CD14-positive monocyte (primary cell): Measurements from ENCODE around the gene CTNND2. TPM values are rescaled to one million over a fixed set of nuclear protein-coding genes. Genes with fewer than 3 reads are reported as not detected.

Experiments
- DNase-seq, 3 donors: peaks; one replicate each; pipeline ENCODE4 v3.0.0-alpha.2; 2011 to 2022
- H2AFZ ChIP-seq: 2 replicates; pipeline ENCODE4 v1.6.0; 2012; ENCODE audit warnings: mild to moderate bottlenecking, low read depth, low read length, inconsistent platforms; ENCODE audit not compliant: insufficient read depth, poor library complexity, severe bottlenecking
- H3K27ac ChIP-seq, 2 donors: 1 replicate in 1 of 2; 2 replicates in 1 of 2; pipeline ENCODE4 v1.5.1; 2012 to 2013; ENCODE audit warnings: low read length in 2 of 2, control low read depth in 1 of 2, inconsistent platforms in 1 of 2, low read depth in 1 of 2, mild to moderate bottlenecking in 1 of 2
- H3K27me3 ChIP-seq, 2 donors: one replicate each; pipeline versions ENCODE4 v1.6.0 to v1.6.1; 2011 to 2013; ENCODE audit warnings: low read length in 2 of 2; ENCODE audit not compliant: control insufficient read depth in 2 of 2, insufficient read depth in 2 of 2
- H3K36me3 ChIP-seq, 2 donors: replicated peaks in 1 of 2; 1 replicate in 1 of 2; 2 replicates in 1 of 2; pipeline versions ENCODE4 v1.5.1 to v1.6.1; 2012 to 2013; ENCODE audit warnings: low read length in 2 of 2, control low read depth in 1 of 2, inconsistent platforms in 1 of 2, mild to moderate bottlenecking in 1 of 2; ENCODE audit not compliant: insufficient read depth in 2 of 2, control insufficient read depth in 1 of 2
- H3K4me1 ChIP-seq, 2 donors: 1 replicate in 1 of 2; 2 replicates in 1 of 2; pipeline versions ENCODE4 v1.5.1 to v1.6.1; 2012 to 2013; ENCODE audit warnings: low read length in 2 of 2, control low read depth in 1 of 2, inconsistent platforms in 1 of 2, mild to moderate bottlenecking in 1 of 2, moderate library complexity in 1 of 2; ENCODE audit not compliant: insufficient read depth in 2 of 2, control insufficient read depth in 1 of 2
- H3K4me2 ChIP-seq: replicated peaks from 2 replicates; pipeline ENCODE3; 2012; ENCODE audit warnings: low read length, moderate library complexity, mild to moderate bottlenecking; ENCODE audit not compliant: poor library complexity, severe bottlenecking; ENCODE audit errors: extremely low read depth
- H3K4me3 ChIP-seq, 3 experiments: fragments of 200-600 bp in 1 of 3; sonication (generic) in 1 of 3; replicated peaks in 1 of 3; 1 replicate in 2 of 3; 2 replicates in 1 of 3; pipeline ENCODE4 v1.5.1; 2011 to 2013; ENCODE audit warnings: low read length in 3 of 3, mild to moderate bottlenecking in 3 of 3, control low read depth in 2 of 3, low read depth in 2 of 3, inconsistent platforms in 1 of 3, moderate library complexity in 1 of 3
- H3K79me2 ChIP-seq: 2 replicates; pipeline ENCODE4 v1.6.0; 2012; ENCODE audit warnings: mild to moderate bottlenecking, control low read depth, inconsistent platforms, low read length, moderate library complexity; ENCODE audit not compliant: insufficient read depth
- H3K9ac ChIP-seq: 2 replicates; pipeline ENCODE4 v1.6.0; 2017; ENCODE audit warnings: low read length, mild to moderate bottlenecking; ENCODE audit not compliant: insufficient read depth, poor library complexity, severe bottlenecking
- H3K9me3 ChIP-seq, 2 donors: replicated peaks in 1 of 2; 1 replicate in 1 of 2; 2 replicates in 1 of 2; pipeline versions ENCODE4 v1.5.1 to v1.6.1; 2012 to 2013; ENCODE audit warnings: low read length in 2 of 2, control low read depth in 1 of 2; ENCODE audit not compliant: control insufficient read depth in 1 of 2, insufficient read depth in 1 of 2
- H4K20me1 ChIP-seq: 2 replicates; pipeline ENCODE4 v1.6.0; 2012; ENCODE audit warnings: mild to moderate bottlenecking, low read length, control low read depth, moderate library complexity; ENCODE audit not compliant: insufficient read depth
- H3K27ac Mint-ChIP-seq, 7 donors: one replicate each; pipeline ENCODE4 v1.8.0; 2020; ENCODE audit warnings: mild to moderate bottlenecking in 7 of 7, mixed read lengths in 7 of 7, moderate library complexity in 6 of 7, inconsistent platforms in 2 of 7
- H3K27me3 Mint-ChIP-seq, 3 donors: one replicate each; pipeline ENCODE4 v1.8.0; 2021 to 2022; ENCODE audit warnings: low read depth in 3 of 3, mild to moderate bottlenecking in 3 of 3, mixed read lengths in 3 of 3, moderate library complexity in 3 of 3, inconsistent platforms in 1 of 3
- H3K36me3 Mint-ChIP-seq, 2 donors: one replicate each; pipeline ENCODE4 v1.8.0; 2020; ENCODE audit warnings: mixed read lengths in 2 of 2, inconsistent platforms in 1 of 2, mild to moderate bottlenecking in 1 of 2
- H3K4me1 Mint-ChIP-seq: one replicate; pipeline ENCODE4 v1.8.0; 2020; ENCODE audit warnings: mild to moderate bottlenecking, mixed read lengths
- H3K4me3 Mint-ChIP-seq, 2 donors: one replicate each; pipeline ENCODE4 v1.8.0; 2020; ENCODE audit warnings: mild to moderate bottlenecking in 2 of 2, mixed read lengths in 2 of 2, moderate library complexity in 1 of 2
- H3K9me3 Mint-ChIP-seq, 7 donors: one replicate each; pipeline ENCODE4 v1.8.0; 2020 to 2022; ENCODE audit warnings: mixed read lengths in 7 of 7, mild to moderate bottlenecking in 6 of 7, moderate library complexity in 6 of 7, inconsistent platforms in 2 of 7
- CTCF ChIP-seq: fragments of 200-600 bp; IDR thresholded peaks from one replicate; pipeline ENCODE4 v1.8.0; 2022; ENCODE audit warnings: antibody characterized with exemption, mild to moderate bottlenecking
- WGBS: methylation state at CpG from one replicate; pipeline ENCODE4 v1.1.5; 2013; ENCODE audit warnings: missing lambda C conversion rate; ENCODE audit not compliant: insufficient coverage; 5-methylcytosine and 5-hydroxymethylcytosine counted together
- intact Hi-C, 2 donors: fragments of 100-400 bp; cut with micrococcal nuclease; formaldehyde crosslinking; loops; one replicate each; pipeline versions ENCODE4 v1.15.0 to v1.15.1; 2023
- polyA plus RNA-seq, 3 donors: library from polyadenylated mRNA; depleted of rRNA in 1 of 3; unstranded in 2 of 3; stranded (reverse) in 1 of 3; fragments of 300-500 nt in 2 of 3; fragments of >200 nt in 1 of 3; fragmentation: Illumina TruSeq in 2 of 3; gene quantifications; 1 replicate in 2 of 3; 2 replicates in 1 of 3; pipeline ENCODE4 v1.2.3, GENCODE V29; 2012 to 2021

The CTNND2 gene
- polyA plus RNA-seq, 3 donors = not detected

GRCh38 chr5:11400316-11400715 lies 503.9 kb downstream of the CTNND2 start:
- Histone ChIP-seq H3K9ac (no peak overlapping the region), H3K36me3 (no peaks in the 10 kb centered on the region), H3K4me2 (no peak overlapping the region), H3K27ac (no peak overlapping the region), H3K27me3 (no peaks in the 10 kb centered on the region), H3K79me2 (no peaks in the 10 kb centered on the region), H2AFZ (no peak overlapping the region), H3K4me3 (no peak overlapping the region), H4K20me1 (no peaks in the 10 kb centered on the region), H3K9me3 (no peaks in the 10 kb centered on the region), H3K4me1 (no peaks in the 10 kb centered on the region)
- 97% methylated on average over 2 of the region's 2 CpGs for WGBS
- no peak overlapping the region for H3K27ac Mint-ChIP-seq
- H3K4me1 Mint-ChIP-seq = no peaks in the 10 kb centered on the region
- no peak for DNase-seq
- no peaks in the 10 kb centered on the region for H3K36me3 Mint-ChIP-seq
- TF ChIP-seq CTCF = no peak
- H3K9me3 Mint-ChIP-seq = peaks cover 0 to 4% (median 1%) of the 10 kb centered on the region in 7 donors
- no peak overlapping the region for H3K4me3 Mint-ChIP-seq
- intact Hi-C loops = no loop called here
- H3K27me3 Mint-ChIP-seq = peaks cover 0 to 5% (median 2%) of the 10 kb centered on the region in 3 donors

GRCh38 chr5:11398728-11399127 lies 505.5 kb downstream of the CTNND2 start:
- Histone ChIP-seq H3K27me3 (no peaks in the 10 kb centered on the region), H3K79me2 (no peaks in the 10 kb centered on the region), H3K9ac (no peak overlapping the region), H4K20me1 (no peaks in the 10 kb centered on the region), H3K4me2 (no peak overlapping the region), H3K27ac (no peak overlapping the region), H2AFZ (no peak overlapping the region), H3K4me1 (no peaks in the 10 kb centered on the region), H3K36me3 (no peaks in the 10 kb centered on the region), H3K9me3 (no peaks in the 10 kb centered on the region), H3K4me3 (no peak overlapping the region)
- no peaks in the 10 kb centered on the region for H3K36me3 Mint-ChIP-seq
- 78% methylated on average over 2 of the region's 3 CpGs for WGBS
- no peaks in the 10 kb centered on the region for H3K4me1 Mint-ChIP-seq
- H3K27me3 Mint-ChIP-seq = peaks cover 2 to 5% (median 4%) of the 10 kb centered on the region in 3 donors
- H3K27ac Mint-ChIP-seq = no peak overlapping the region
- TF ChIP-seq CTCF = no peak
- no peak for DNase-seq
- H3K4me3 Mint-ChIP-seq = no peak overlapping the region
- H3K9me3 Mint-ChIP-seq = peaks cover 0 to 2% (median 0%) of the 10 kb centered on the region in 7 donors
- intact Hi-C loops = no loop called here
